PC-3 (cell line): ENCODE data around the gene SCRT2. TPM values are rescaled to one million over a fixed set of nuclear protein-coding genes. Genes with fewer than 3 reads are reported as not detected.

ENCODE experiments used
- ATAC-seq: fragments of 200-7000 bp; cut with Tn5 transposase; 2 replicates; pipeline ENCODE4 v1.9.1; 2020; ENCODE audit warnings: mild to moderate bottlenecking, moderate library complexity
- BruUV-seq: library from RNA; stranded (reverse); fragments of 400-500 nt; replicated peaks from 2 replicates; lab custom pipeline; 2021; lab: Mats Ljungman, UMichigan
- CTCF ChIA-PET: fragments of 300-600 bp; sonication (Branson Sonifier 250); formaldehyde crosslinking; loops from one replicate; lab custom pipeline; 2022; ENCODE audit warnings: antibody characterized with exemption; lab: Charles Lee
- POLR2A ChIA-PET: fragments of 300-600 bp; sonication (Branson Sonifier 250); formaldehyde crosslinking; loops from one replicate; lab custom pipeline; 2022; ENCODE audit warnings: antibody characterized with exemption; ENCODE audit not compliant: unreplicated experiment; lab: Charles Lee
- DNase-seq: peaks from one replicate; pipeline ENCODE4 v3.0.0-alpha.2; 2015
- H2AFZ ChIP-seq: fragments of 300-600 bp; sonication (generic); 2 replicates; pipeline ENCODE4 v1.6.0; 2016; ENCODE audit warnings: antibody characterized with exemption, low read length
- H3F3A ChIP-seq: fragments of 300-600 bp; sonication (generic); one replicate; pipeline ENCODE4 v1.6.0; 2017; ENCODE audit warnings: antibody characterized with exemption, low read length, control low read depth, mild to moderate bottlenecking; ENCODE audit not compliant: unreplicated experiment
- H3K27ac ChIP-seq: fragments of 300-600 bp; sonication (generic); 2 replicates; pipeline ENCODE4 v1.5.1; 2016; ENCODE audit warnings: mild to moderate bottlenecking, low read length
- H3K27me3 ChIP-seq: fragments of 300-600 bp; sonication (generic); 2 replicates; pipeline ENCODE4 v1.6.1; 2016; ENCODE audit warnings: low read length, mixed read lengths
- H3K36me3 ChIP-seq: fragments of 300-600 bp; sonication (generic); 2 replicates; pipeline ENCODE4 v1.6.1; 2016; ENCODE audit warnings: low read depth, mixed run types, low read length, mixed read lengths
- H3K4me1 ChIP-seq: fragments of 300-600 bp; sonication (generic); 2 replicates; pipeline ENCODE4 v1.5.1; 2016; ENCODE audit warnings: low read length; ENCODE audit not compliant: insufficient read depth
- H3K4me2 ChIP-seq: fragments of 300-600 bp; sonication (generic); 2 replicates; pipeline ENCODE4 v1.6.0; 2016; ENCODE audit warnings: low read length
- H3K4me3 ChIP-seq: fragments of 300-600 bp; sonication (generic); 2 replicates; pipeline ENCODE4 v1.5.1; 2016; ENCODE audit warnings: mild to moderate bottlenecking, low read length, mixed read lengths
- H3K79me2 ChIP-seq: fragments of 300-600 bp; sonication (generic); 2 replicates; pipeline ENCODE4 v1.6.1; 2017; ENCODE audit warnings: low read length, mixed read lengths
- H3K9ac ChIP-seq: fragments of 300-600 bp; sonication (generic); 2 replicates; pipeline ENCODE4 v1.6.0; 2016; ENCODE audit warnings: mild to moderate bottlenecking, low read length
- H3K9me2 ChIP-seq: fragments of 300-600 bp; sonication (generic); replicated peaks from 2 replicates; pipeline ENCODE4 v1.6.1; 2016; ENCODE audit warnings: mixed run types, low read length, mixed read lengths
- H3K9me3 ChIP-seq: fragments of 300-600 bp; sonication (generic); 2 replicates; pipeline ENCODE4 v1.6.1; 2016; ENCODE audit warnings: low read length, mixed read lengths
- H4K20me1 ChIP-seq: fragments of 300-600 bp; sonication (generic); 2 replicates; pipeline ENCODE4 v1.6.1; 2016; ENCODE audit warnings: low read length, mixed read lengths
- CTCF ChIP-seq: fragments of 300-600 bp; sonication (generic); conservative IDR thresholded peaks from 2 replicates; pipeline ENCODE4 v1.5.1; 2017; ENCODE audit warnings: antibody characterized with exemption, low read depth, mild to moderate bottlenecking, low read length
- EZH2 ChIP-seq: fragments of 300-600 bp; sonication (generic); IDR thresholded peaks from one replicate; pipeline ENCODE4 v1.6.1; 2017; ENCODE audit warnings: antibody characterized with exemption, mild to moderate bottlenecking, low read length; ENCODE audit not compliant: unreplicated experiment
- EZH2phosphoT487 ChIP-seq: fragments of 300-600 bp; sonication (generic); IDR thresholded peaks from 2 replicates; pipeline ENCODE4 v1.6.1; 2018; ENCODE audit warnings: mild to moderate bottlenecking, antibody characterized with exemption, low read length, borderline replicate concordance
- intact Hi-C: fragments of 100-400 bp; cut with micrococcal nuclease; formaldehyde crosslinking; loops from 2 replicates; pipeline ENCODE4 v1.9.0; 2023
- total RNA-seq: library from RNA; depleted of rRNA; stranded (reverse); fragments of >200 nt; gene quantifications from 2 replicates; pipeline ENCODE4 v1.2.3, GENCODE V29; 2014

Gene SCRT2
- total RNA-seq, 1 experiment from 2014 or later, result not detected

- H4K20me1 ChIP-seq, result no peaks in the 10 kb centered on the region
- BruUV-seq, result no TSS peak
- ChIA-PET CTCF (interaction anchor here (0.8 kb wide), 1 partner anchor 71 kb away, joined by 4 read pairs; no protein-coding TSS in a partner anchor), POLR2A (interaction anchor here (0.6 kb wide), 1 partner anchor 1555 kb away, joined by 3 read pairs; no protein-coding TSS in a partner anchor)
- no peaks in the 10 kb centered on the region for H3F3A ChIP-seq
- no peak for DNase-seq
- H3K36me3 ChIP-seq, result no peaks in the 10 kb centered on the region
- H3K9ac ChIP-seq, result no peak overlapping the region
- H3K4me1 ChIP-seq, result no peaks in the 10 kb centered on the region
- H3K27ac ChIP-seq, result no peak overlapping the region
- no peaks in the 10 kb centered on the region for H3K9me2 ChIP-seq
- H3K4me2 ChIP-seq, result no peak overlapping the region
- no peak overlapping the region for H2AFZ ChIP-seq
- H3K79me2 ChIP-seq, result no peaks in the 10 kb centered on the region
- H3K4me3 ChIP-seq, result no peak overlapping the region
- TF ChIP-seq CTCF (no peak), EZH2 (no peak), EZH2phosphoT487 (no peak)
- H3K27me3 ChIP-seq, result peaks cover 63% of the 10 kb centered on the region
- H3K9me3 ChIP-seq, result no peaks in the 10 kb centered on the region
- intact Hi-C loops, result no loop called here
- no peak for ATAC-seq
These were observed 7.6 kb downstream of the SCRT2 start for GRCh38 chr20:668050-668449.

GRCh38 chr20:667351-668034 lies 8.1 kb downstream of the SCRT2 start:
- intact Hi-C loops, result no loop called here
- Histone ChIP-seq H3K36me3 (no peaks in the 10 kb centered on the region), H3F3A (no peaks in the 10 kb centered on the region), H3K27me3 (peaks cover 64% of the 10 kb centered on the region), H3K4me3 (no peak overlapping the region), H3K27ac (no peak overlapping the region), H3K9me2 (no peaks in the 10 kb centered on the region), H3K4me1 (no peaks in the 10 kb centered on the region), H3K9ac (no peak overlapping the region), H2AFZ (no peak overlapping the region), H4K20me1 (no peaks in the 10 kb centered on the region), H3K9me3 (no peaks in the 10 kb centered on the region), H3K4me2 (no peak overlapping the region), H3K79me2 (no peaks in the 10 kb centered on the region)
- BruUV-seq, result no TSS peak
- DNase-seq (peak; percentile 54), ATAC-seq (peak; percentile 53; the same call in 1 of the 2 replicates)
- POLR2A ChIA-PET, result no interaction called here
- CTCF ChIA-PET, result interaction anchor here (0.6 to 1.0 kb wide), 3 partner anchors 10 to 101 kb away, joined by 4 to 6 read pairs (median 4); partner anchors contain the start of gene SLC52A3
- TF ChIP-seq EZH2 (no peak), CTCF (peak; percentile 96), EZH2phosphoT487 (no peak)

- TF ChIP-seq CTCF (no peak), EZH2phosphoT487 (no peak), EZH2 (no peak)
- Histone ChIP-seq H3K9me3 (no peaks in the 10 kb centered on the region), H3K4me2 (no peak overlapping the region), H3K36me3 (no peaks in the 10 kb centered on the region), H3K27ac (no peak overlapping the region), H3K4me1 (no peaks in the 10 kb centered on the region), H3K4me3 (no peak overlapping the region), H3K9ac (no peak overlapping the region), H4K20me1 (no peaks in the 10 kb centered on the region), H3K27me3 (peaks cover 63% of the 10 kb centered on the region), H2AFZ (no peak overlapping the region), H3K9me2 (no peaks in the 10 kb centered on the region), H3K79me2 (no peaks in the 10 kb centered on the region), H3F3A (no peaks in the 10 kb centered on the region)
- no TSS peak for BruUV-seq
- POLR2A ChIA-PET, result no interaction called here
- CTCF ChIA-PET, result interaction anchor here (1.0 kb wide), 1 partner anchor 101 kb away, joined by 6 read pairs; the partner anchor contains the start of gene SLC52A3
- intact Hi-C loops, result no loop called here
- ATAC-seq (no peak), DNase-seq (no peak)
These were observed 8.7 kb downstream of the SCRT2 start for GRCh38 chr20:666877-667276.
